Hepatocyte (in vitro differentiated cells): ENCODE data around the gene MSRB1.

Experiments used
- CTCF ChIP-seq: fragments of 200-600 bp; sonication (generic); IDR thresholded peaks from 2 replicates; pipeline ENCODE4 v1.5.1; 2016; ENCODE audit warnings: antibody characterized with exemption, mild to moderate bottlenecking; ENCODE audit not compliant: poor library complexity
- EZH2 ChIP-seq: fragments of 200-600 bp; sonication (generic); IDR thresholded peaks from 2 replicates; pipeline ENCODE4 v1.6.1; 2016; ENCODE audit warnings: antibody characterized with exemption, mild to moderate bottlenecking, borderline replicate concordance
- EZH2phosphoT487 ChIP-seq: fragments of 200-600 bp; sonication (generic); IDR thresholded peaks from one replicate; pipeline ENCODE4 v1.6.1; 2018; ENCODE audit warnings: antibody characterized with exemption, mild to moderate bottlenecking, low read depth, moderate library complexity; ENCODE audit not compliant: unreplicated experiment, severe bottlenecking

GRCh38 chr16:1942810-1943726, at the start of gene MSRB1:
- TF ChIP-seq CTCF (no peak), EZH2phosphoT487 (no peak), EZH2 (no peak)
